Upper lobe of left lung (tissue), 4 donors: Measurements from ENCODE around the gene DOCK1.

Experiments
- POLR2A ChIP-seq, 4 donors: fragments of 450-650 bp; IDR thresholded peaks; one replicate each; pipeline ENCODE4 v1.5.1; 2016 to 2017; ENCODE audit warnings: antibody characterized with exemption in 4 of 4, mild to moderate bottlenecking in 2 of 4
- POLR2AphosphoS5 ChIP-seq, 2 donors: sonication (generic); formaldehyde crosslinking; IDR thresholded peaks; one replicate each; pipeline ENCODE4 v1.5.1; 2017; ENCODE audit warnings: antibody characterized with exemption in 2 of 2
- TF ChIP-seq, protein P1 (sequence below), 6 experiments: fragments of 450-650 bp in 4 of 6; fragments of 200-600 bp in 2 of 6; sonication (generic) in 2 of 6; IDR thresholded peaks; one replicate each; pipeline ENCODE4 v1.5.1; 2016 to 2019; ENCODE audit warnings: antibody characterized with exemption in 6 of 6

DNA sequence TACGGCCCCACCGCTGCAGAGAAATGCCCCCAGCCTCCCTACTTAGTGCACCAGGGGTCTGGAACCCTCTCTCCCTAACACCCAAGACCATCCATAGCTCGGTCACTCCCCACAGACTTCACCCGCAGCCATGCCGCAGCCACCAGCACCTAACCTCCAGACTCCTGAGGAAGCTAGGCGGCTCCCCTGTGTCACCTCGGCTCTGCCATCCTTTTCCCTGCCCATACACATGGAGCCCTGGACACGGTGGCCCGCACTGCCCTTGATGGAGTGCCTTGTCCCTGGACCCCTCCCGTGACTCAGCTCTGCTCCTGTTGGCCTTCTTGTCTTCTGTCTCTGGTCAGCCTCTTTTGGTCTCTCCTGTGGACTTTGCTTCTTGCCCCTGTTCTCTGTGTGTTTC, 183.7 kb downstream of the DOCK1 start:
- no peak for TF ChIP-seq POLR2AphosphoS5 (IDR thresholded peaks at IDR 0.05)
- no peak for TF ChIP-seq POLR2A (IDR thresholded peaks at IDR 0.05)
- TF ChIP-seq, protein P1, sequence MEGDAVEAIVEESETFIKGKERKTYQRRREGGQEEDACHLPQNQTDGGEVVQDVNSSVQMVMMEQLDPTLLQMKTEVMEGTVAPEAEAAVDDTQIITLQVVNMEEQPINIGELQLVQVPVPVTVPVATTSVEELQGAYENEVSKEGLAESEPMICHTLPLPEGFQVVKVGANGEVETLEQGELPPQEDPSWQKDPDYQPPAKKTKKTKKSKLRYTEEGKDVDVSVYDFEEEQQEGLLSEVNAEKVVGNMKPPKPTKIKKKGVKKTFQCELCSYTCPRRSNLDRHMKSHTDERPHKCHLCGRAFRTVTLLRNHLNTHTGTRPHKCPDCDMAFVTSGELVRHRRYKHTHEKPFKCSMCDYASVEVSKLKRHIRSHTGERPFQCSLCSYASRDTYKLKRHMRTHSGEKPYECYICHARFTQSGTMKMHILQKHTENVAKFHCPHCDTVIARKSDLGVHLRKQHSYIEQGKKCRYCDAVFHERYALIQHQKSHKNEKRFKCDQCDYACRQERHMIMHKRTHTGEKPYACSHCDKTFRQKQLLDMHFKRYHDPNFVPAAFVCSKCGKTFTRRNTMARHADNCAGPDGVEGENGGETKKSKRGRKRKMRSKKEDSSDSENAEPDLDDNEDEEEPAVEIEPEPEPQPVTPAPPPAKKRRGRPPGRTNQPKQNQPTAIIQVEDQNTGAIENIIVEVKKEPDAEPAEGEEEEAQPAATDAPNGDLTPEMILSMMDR (IDR thresholded peaks at IDR 0.05): no peak
